ENCODE results near the gene KIAA2012.

KIAA2012 gene

GRCh38 chr2:202091476-202091875 lies 18.4 kb downstream of the KIAA2012 start:
- no peak for DNase-seq

GRCh38 chr2:202094426-202094986 lies 21.5 kb downstream of the KIAA2012 start:
- DNase-seq, result no peak

GRCh38 chr2:202095235-202095634 lies 22.2 kb downstream of the KIAA2012 start:
- no peak for DNase-seq

GRCh38 chr2:202096736-202097135 lies 23.7 kb downstream of the KIAA2012 start:
- no peak for DNase-seq

GRCh38 chr2:202098291-202098690 lies 25.2 kb downstream of the KIAA2012 start:
- DNase-seq, result no peak

- DNase-seq, result no peak
Observed at GRCh38 chr2:202099515-202099914, 26.5 kb downstream of the KIAA2012 start.

- no peak for DNase-seq
Observed at GRCh38 chr2:202100176-202100575, 27.1 kb downstream of the KIAA2012 start.

- no peak for DNase-seq
Observed at GRCh38 chr2:202101026-202101579, 28.0 kb downstream of the KIAA2012 start.

- no peak for DNase-seq
Observed at GRCh38 chr2:202102425-202103000, 29.5 kb downstream of the KIAA2012 start.

- no peak for DNase-seq
Observed at GRCh38 chr2:202104286-202104870, 31.3 kb downstream of the KIAA2012 start.

GRCh38 chr2:202105025-202105424 lies 32.0 kb downstream of the KIAA2012 start:
- DNase-seq, result no peak

- DNase-seq, result no peak
Observed at GRCh38 chr2:202108345-202108744, 35.3 kb downstream of the KIAA2012 start.

GRCh38 chr2:202109139-202109736 lies 36.2 kb downstream of the KIAA2012 start:
- no peak for DNase-seq

- no peak for DNase-seq
Observed at GRCh38 chr2:202109737-202110184, 36.7 kb downstream of the KIAA2012 start.

- no peak for DNase-seq
Observed at GRCh38 chr2:202110491-202110890, 37.4 kb downstream of the KIAA2012 start.

- DNase-seq, result no peak
Observed at GRCh38 chr2:202112041-202112440, 39.0 kb downstream of the KIAA2012 start.

GRCh38 chr2:202113571-202114142 lies 40.6 kb downstream of the KIAA2012 start:
- DNase-seq, result no peak

- no peak for DNase-seq
Observed at GRCh38 chr2:202114291-202114690, 41.2 kb downstream of the KIAA2012 start.

GRCh38 chr2:202114795-202115194 lies 41.7 kb downstream of the KIAA2012 start:
- DNase-seq, result no peak

- DNase-seq, result no peak
Observed at GRCh38 chr2:202115479-202115971, 42.5 kb downstream of the KIAA2012 start.

GRCh38 chr2:202116691-202117090 lies 43.6 kb downstream of the KIAA2012 start:
- no peak for DNase-seq

GRCh38 chr2:202118168-202118567 lies 45.1 kb downstream of the KIAA2012 start:
- no peak for DNase-seq

- DNase-seq, result no peak
Observed at GRCh38 chr2:202120828-202121227, 47.8 kb downstream of the KIAA2012 start.

Data from SIG-M5 (cell line).